Brain microvascular endothelial cell (primary cell): ENCODE results near the gene PNKP.

Experiments used
- DNase-seq: peaks from one replicate; pipeline ENCODE4 v3.0.0-alpha.2; 2020
- H3K27ac ChIP-seq: fragments of 250-450 bp; sonication (Bioruptor Pico); 2 replicates; pipeline ENCODE4 v1.5.1; 2020; ENCODE audit warnings: mild to moderate bottlenecking, moderate library complexity
- H3K27me3 ChIP-seq: fragments of 250-450 bp; sonication (Bioruptor Pico); replicated peaks from 2 replicates; pipeline ENCODE4 v1.5.1; 2020; ENCODE audit warnings: mild to moderate bottlenecking
- H3K36me3 ChIP-seq: fragments of 250-450 bp; sonication (Bioruptor Pico); replicated peaks from 2 replicates; pipeline ENCODE4 v1.5.1; 2020; ENCODE audit warnings: mild to moderate bottlenecking
- H3K4me3 ChIP-seq: 2 replicates; pipeline ENCODE4 v1.5.1; 2011; ENCODE audit warnings: low read depth, mild to moderate bottlenecking, control low read depth, low read length, moderate library complexity
- CTCF ChIP-seq: IDR thresholded peaks from 2 replicates; pipeline ENCODE4 v1.5.1; 2011; ENCODE audit warnings: low read depth, mild to moderate bottlenecking, moderate library complexity, low read length, control low read depth, inconsistent platforms; ENCODE audit errors: missing control alignments
- in situ Hi-C: cut with HindIII; loops from 2 replicates; pipeline ENCODE4 v1.10.0; 2017; ENCODE audit warnings: low sequenced_read_pairs, low pct_ligation_motif_present

PNKP gene

GRCh38 chr19:49848938-49849337 lies 18.4 kb downstream of the PNKP start:
- DNase-seq: no peak
- in situ Hi-C loops: no loop called here

GRCh38 chr19:49847731-49848696 lies 19.4 kb downstream of the PNKP start:
- peak; percentile 81 for DNase-seq
- Histone ChIP-seq H3K27me3 (no peaks in the 10 kb centered on the region), H3K36me3 (no peaks in the 10 kb centered on the region), H3K27ac (no peak overlapping the region), H3K4me3 (no peak overlapping the region)
- in situ Hi-C loops: no loop called here
- no peak for TF ChIP-seq CTCF

More at GRCh38 chr19:49848938-49849337, 18.4 kb downstream of the PNKP start:
- TF ChIP-seq CTCF: no peak
- Histone ChIP-seq H3K36me3 (no peaks in the 10 kb centered on the region), H3K27ac (no peak overlapping the region), H3K4me3 (no peak overlapping the region), H3K27me3 (no peaks in the 10 kb centered on the region)

- DNase-seq: no peak
- H3K36me3 ChIP-seq: no peaks in the 10 kb centered on the region
- H3K27me3 ChIP-seq: no peaks in the 10 kb centered on the region
- no peak overlapping the region for H3K4me3 ChIP-seq
- no peak for TF ChIP-seq CTCF
- no peak overlapping the region for H3K27ac ChIP-seq
- in situ Hi-C loops: no loop called here
These were observed 21.0 kb downstream of the PNKP start for GRCh38 chr19:49846408-49846807.

GRCh38 chr19:49845414-49845813 lies 22.0 kb downstream of the PNKP start:
- in situ Hi-C loops: no loop called here
- H3K27me3 ChIP-seq: no peaks in the 10 kb centered on the region
- peak; percentile 23 for TF ChIP-seq CTCF
- DNase-seq: no peak
- H3K27ac ChIP-seq: no peak overlapping the region
- H3K4me3 ChIP-seq: no peak overlapping the region
- H3K36me3 ChIP-seq: peaks cover 2% of the 10 kb centered on the region

GRCh38 chr19:49844138-49845095 lies 23.0 kb downstream of the PNKP start:
- in situ Hi-C loops: no loop called here
- DNase-seq: no peak
- no peak overlapping the region for H3K27ac ChIP-seq
- no peaks in the 10 kb centered on the region for H3K27me3 ChIP-seq
- H3K36me3 ChIP-seq: peaks cover 3% of the 10 kb centered on the region
- H3K4me3 ChIP-seq: no peak overlapping the region
- TF ChIP-seq CTCF: no peak
